Large intestine (tissue), 3 donors: ENCODE results near the gene SNTG2. TPM values are rescaled to one million over a fixed set of nuclear protein-coding genes. Genes with fewer than 3 reads are reported as not detected.
"Not testable (repeated sequence)": the region's sequence is repeated elsewhere in the genome, so short reads cannot be mapped to it uniquely, and the experiment has no call there.

Source experiments
- DNase-seq, 2 donors: peaks; one replicate each; pipeline versions ENCODE4 v3.0.0 to v3.0.0-alpha.2; 2013
- H3K27ac ChIP-seq: one replicate; pipeline ENCODE4 v1.5.1; 2013; ENCODE audit warnings: low read length
- H3K27me3 ChIP-seq: 2 replicates; pipeline ENCODE4 v1.6.1; 2013; ENCODE audit warnings: low read length; ENCODE audit not compliant: control insufficient read depth, insufficient read depth
- H3K36me3 ChIP-seq: 2 replicates; pipeline ENCODE4 v1.6.1; 2013; ENCODE audit warnings: low read length; ENCODE audit not compliant: control insufficient read depth, insufficient read depth
- H3K4me1 ChIP-seq: one replicate; pipeline ENCODE4 v1.6.1; 2013; ENCODE audit warnings: low read length; ENCODE audit not compliant: control insufficient read depth, insufficient read depth
- H3K4me3 ChIP-seq: one replicate; pipeline ENCODE4 v1.5.1; 2013; ENCODE audit warnings: low read length
- H3K9me3 ChIP-seq: one replicate; pipeline ENCODE4 v1.6.1; 2013; ENCODE audit warnings: mild to moderate bottlenecking, low read depth, low read length, moderate library complexity; ENCODE audit not compliant: control insufficient read depth
- WGBS: methylation state at CpG from one replicate; pipeline ENCODE4 v1.1.5; 2013; ENCODE audit warnings: low lambda C conversion rate; ENCODE audit not compliant: insufficient coverage; 5-methylcytosine and 5-hydroxymethylcytosine counted together
- polyA plus RNA-seq: library from polyadenylated mRNA; unstranded; fragments of 120-200 nt; gene quantifications from one replicate; pipeline ENCODE4 v1.2.1, GENCODE V29; 2013

SNTG2 gene
- polyA plus RNA-seq, 1 donor: 0.48 TPM

DNA sequence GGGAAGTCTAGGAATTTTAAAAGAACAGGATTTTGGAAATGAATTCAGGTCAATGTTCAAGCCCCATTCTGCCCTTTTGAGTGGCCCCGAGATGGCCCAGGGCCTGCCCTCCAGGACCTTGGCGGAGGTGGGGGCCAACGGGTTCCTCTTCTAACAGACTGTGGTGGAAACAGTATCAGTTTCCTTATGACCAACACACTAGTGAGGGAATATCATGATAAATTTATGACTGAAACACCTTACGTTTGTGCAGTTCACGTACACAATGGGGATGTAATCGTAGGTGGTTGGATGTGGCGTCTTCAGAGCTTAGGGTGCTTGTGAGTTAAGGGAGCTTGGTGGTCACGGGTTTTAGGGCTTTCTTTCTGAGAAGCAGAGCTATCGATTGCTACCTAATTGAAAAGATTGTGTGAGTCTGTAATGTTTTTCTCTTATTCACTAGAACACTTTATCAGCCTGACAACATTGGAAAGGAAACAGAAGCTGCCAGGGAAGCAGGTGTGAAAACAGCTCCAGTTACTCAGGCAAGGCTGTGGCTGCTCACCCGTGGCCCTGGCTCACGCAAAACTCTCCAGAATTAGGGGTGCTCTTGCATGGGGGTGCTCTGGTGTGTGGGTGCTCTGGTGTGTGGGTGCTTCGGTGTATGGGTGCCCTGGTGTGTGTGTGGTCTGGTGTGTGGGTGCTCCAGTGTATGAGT is 165.3 kb downstream of the SNTG2 start:
- Histone ChIP-seq H3K9me3 (peaks cover 24% of the 10 kb centered on the region), H3K27me3 (no peaks in the 10 kb centered on the region), H3K4me1 (no peaks in the 10 kb centered on the region), H3K4me3 (no peak overlapping the region), H3K27ac (no peak overlapping the region), H3K36me3 (no peaks in the 10 kb centered on the region)
- no peak for DNase-seq
- no CpG with 5 or more reads among the region's 12 CpGs for WGBS

DNA sequence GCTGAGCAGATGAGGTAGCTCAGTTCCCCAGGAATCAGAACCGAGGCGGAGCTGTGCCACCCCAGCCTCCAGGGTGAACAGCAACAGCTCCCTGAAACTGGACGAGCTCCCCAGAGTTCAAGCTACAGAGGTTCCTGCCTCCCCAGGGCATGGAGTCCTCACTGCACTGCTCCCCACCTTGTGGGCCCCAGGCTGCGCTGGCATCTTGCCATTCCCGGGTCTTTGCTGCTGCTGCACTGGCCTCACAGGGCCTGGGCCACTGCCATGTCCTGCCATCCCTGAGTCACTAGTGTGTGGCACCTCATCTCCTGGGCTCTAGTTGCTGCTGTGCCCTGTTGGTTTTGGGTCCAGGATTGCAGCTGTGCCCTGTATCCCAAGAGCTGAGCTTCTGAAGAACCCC is 166.9 kb downstream of the SNTG2 start:
- Histone ChIP-seq H3K4me1 (no peaks in the 10 kb centered on the region), H3K4me3 (no peak overlapping the region), H3K9me3 (peaks cover 24% of the 10 kb centered on the region), H3K27me3 (no peaks in the 10 kb centered on the region), H3K36me3 (no peaks in the 10 kb centered on the region), H3K27ac (no peak overlapping the region)
- DNase-seq: no peak
- WGBS: no CpG with 5 or more reads among the region's 5 CpGs

DNA sequence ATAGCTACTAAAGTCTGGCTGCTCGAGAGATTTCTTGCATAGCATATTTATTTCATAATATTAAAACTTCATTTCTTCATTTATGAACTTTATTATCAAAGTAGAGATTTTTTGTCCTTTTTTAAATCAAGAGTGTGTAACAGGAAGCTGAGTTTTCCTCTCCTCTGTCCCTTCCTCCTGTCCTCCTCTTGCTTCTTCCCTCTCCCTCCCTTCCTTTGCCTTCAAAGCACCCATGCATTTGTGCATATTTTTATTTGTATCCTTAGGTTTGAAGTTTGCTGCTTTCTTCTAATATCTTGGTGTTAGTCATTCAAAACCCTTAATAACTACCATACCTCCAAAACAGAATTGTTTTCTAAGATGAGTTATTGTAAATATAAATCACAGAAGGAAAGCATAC is 174.6 kb downstream of the SNTG2 start:
- H3K4me1 ChIP-seq: no peaks in the 10 kb centered on the region
- H3K9me3 ChIP-seq: no peaks in the 10 kb centered on the region
- DNase-seq: no peak
- H3K27ac ChIP-seq: no peak overlapping the region
- no peaks in the 10 kb centered on the region for H3K27me3 ChIP-seq
- 100% methylated on average over 1 of the region's 1 CpG for WGBS
- no peaks in the 10 kb centered on the region for H3K36me3 ChIP-seq
- no peak overlapping the region for H3K4me3 ChIP-seq

DNA sequence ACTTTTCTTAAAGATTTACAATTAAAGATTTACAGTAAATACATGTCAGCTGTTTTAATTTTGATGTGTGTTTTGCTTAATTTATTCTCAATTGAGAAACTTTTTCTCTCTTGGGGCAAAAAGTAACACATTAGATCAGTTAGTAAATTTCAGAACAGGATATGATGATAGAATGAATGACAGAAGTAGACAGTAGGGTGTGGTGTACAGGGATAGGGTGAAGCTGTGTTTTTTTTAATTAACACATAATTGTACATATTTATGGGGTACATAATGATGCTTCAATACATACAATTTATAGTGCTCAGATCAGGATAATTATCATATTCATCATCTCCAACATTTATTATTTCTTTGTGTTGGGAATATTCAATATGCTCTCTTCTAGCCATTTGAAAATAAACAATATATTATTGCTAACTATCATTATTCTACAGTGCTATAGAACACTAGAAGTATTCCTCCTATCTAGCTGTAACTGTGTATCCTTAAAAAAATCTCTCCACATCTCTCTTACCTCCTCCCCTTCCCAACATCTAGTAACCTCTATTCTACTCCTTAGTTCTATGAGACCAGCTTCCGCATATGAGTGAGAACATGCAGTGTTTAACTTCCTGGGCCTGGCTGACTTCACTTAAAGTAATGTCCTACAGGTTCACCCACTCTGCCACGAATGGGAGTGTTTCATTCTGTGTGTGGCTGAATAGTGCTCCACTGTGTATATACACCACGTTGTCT is 175.2 kb downstream of the SNTG2 start:
- DNase-seq: no peak
- Histone ChIP-seq H3K27ac (no peak overlapping the region), H3K27me3 (no peaks in the 10 kb centered on the region), H3K4me1 (no peaks in the 10 kb centered on the region), H3K4me3 (no peak overlapping the region), H3K9me3 (no peaks in the 10 kb centered on the region), H3K36me3 (no peaks in the 10 kb centered on the region)
- WGBS: no CpG with 5 or more reads among the region's 3 CpGs

DNA sequence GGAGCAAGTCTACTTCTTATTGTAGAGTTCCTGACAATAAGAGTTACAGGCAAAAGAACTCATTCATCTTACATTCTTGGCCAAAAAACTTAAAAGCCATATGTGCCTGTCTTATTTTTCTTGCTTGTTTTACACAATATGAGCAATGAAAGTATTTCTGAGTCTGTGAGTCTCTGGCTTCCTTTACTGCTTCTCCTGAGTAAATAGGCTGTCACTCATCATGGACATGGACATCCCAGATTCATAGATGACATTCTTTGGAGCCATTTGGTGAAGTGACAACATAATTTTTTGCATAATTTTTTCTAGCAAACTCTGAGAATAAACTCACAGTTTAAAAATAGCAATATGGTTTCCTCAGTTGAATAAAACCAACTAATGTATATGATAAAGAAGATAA is 179.3 kb downstream of the SNTG2 start:
- no peaks in the 10 kb centered on the region for H3K4me1 ChIP-seq
- H3K27ac ChIP-seq: no peak overlapping the region
- H3K36me3 ChIP-seq: no peaks in the 10 kb centered on the region
- H3K9me3 ChIP-seq: peaks cover 4% of the 10 kb centered on the region
- no peak for DNase-seq
- H3K27me3 ChIP-seq: no peaks in the 10 kb centered on the region
- H3K4me3 ChIP-seq: no peak overlapping the region

DNA sequence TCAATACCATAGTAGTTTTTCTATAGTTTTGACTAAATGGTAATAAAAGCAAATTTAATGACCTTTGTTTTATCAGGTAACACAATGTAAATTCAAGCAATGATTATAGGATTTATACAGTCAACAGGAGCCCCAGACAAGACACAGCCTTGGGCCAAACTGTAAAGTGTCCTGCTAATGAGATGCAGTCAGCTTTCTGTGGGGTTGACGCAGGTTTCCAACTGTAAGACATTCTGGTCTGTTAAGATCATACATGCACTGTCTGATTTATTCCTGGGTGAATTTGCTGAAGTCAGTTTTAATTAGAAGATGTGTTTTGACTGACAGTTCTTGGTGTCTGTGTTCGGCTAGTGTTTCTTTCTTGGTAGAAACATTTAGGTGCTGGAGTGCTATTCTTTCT is 180.3 kb downstream of the SNTG2 start:
- WGBS: no CpG with 5 or more reads among the region's 2 CpGs
- no peaks in the 10 kb centered on the region for H3K4me1 ChIP-seq
- H3K27me3 ChIP-seq: no peaks in the 10 kb centered on the region
- H3K36me3 ChIP-seq: no peaks in the 10 kb centered on the region
- H3K4me3 ChIP-seq: no peak overlapping the region
- H3K9me3 ChIP-seq: peaks cover 4% of the 10 kb centered on the region
- no peak overlapping the region for H3K27ac ChIP-seq
- DNase-seq: no peak

DNA sequence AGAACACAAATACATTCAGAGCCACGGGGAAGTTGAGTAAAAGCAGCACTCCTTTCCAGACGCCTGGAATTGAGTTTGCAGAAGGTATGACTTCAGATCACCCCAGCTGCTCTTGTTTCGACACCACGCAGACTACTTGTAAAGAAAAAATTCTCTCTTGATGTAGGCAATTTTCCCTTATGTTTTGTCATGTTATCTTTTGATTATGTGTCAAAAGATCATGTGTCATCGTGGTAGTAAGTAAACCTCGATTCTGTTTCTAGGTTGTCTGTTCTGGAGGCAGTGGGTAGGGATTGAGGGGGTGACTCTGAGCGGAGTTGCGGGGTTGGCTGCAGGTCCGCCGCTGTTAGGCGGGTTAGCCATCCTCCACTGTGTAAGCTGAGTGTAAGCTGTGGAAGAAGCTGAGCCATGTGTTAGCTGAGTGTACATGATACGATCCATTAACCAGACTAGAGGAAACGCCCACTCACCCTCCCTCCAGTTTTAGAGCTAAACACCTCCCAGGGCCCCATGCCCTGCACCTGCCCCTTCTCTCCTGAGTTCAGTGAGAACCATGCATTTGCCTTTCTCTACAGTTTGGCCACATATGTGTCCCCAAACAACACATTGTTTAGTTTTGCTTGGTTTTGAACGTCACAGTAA is 181.8 kb downstream of the SNTG2 start:
- Histone ChIP-seq H3K36me3 (no peaks in the 10 kb centered on the region), H3K4me1 (no peaks in the 10 kb centered on the region), H3K27ac (no peak overlapping the region), H3K9me3 (peaks cover 4% of the 10 kb centered on the region), H3K27me3 (no peaks in the 10 kb centered on the region), H3K4me3 (no peak overlapping the region)
- DNase-seq: no peak
- WGBS: no CpG with 5 or more reads among the region's 14 CpGs

DNA sequence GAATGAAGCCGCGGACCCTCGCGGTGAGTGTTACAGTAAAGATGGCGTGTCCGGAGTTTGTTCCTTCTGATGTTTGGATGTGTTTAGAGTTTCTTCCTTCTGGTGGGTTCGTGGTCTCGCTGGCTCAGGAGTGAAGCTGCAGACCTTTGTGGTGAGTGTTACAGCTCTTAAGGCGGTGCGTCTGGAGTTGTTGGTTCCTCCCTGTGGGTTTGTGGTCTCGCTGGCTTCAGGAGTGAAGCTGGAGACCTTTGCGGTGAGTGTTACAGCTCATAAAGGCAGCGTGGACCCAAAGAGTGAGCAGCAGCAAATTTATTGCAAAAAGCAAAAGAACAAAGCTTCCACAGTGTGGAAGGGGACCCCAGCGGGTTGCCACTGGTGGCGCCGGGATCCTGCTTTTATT is 183.2 kb downstream of the SNTG2 start:
- not testable (repeated sequence) for H3K27me3 ChIP-seq, DNase-seq, H3K4me1 ChIP-seq, H3K36me3 ChIP-seq, H3K9me3 ChIP-seq, H3K27ac ChIP-seq, H3K4me3 ChIP-seq
- no CpG with 5 or more reads among the region's 16 CpGs for WGBS

DNA sequence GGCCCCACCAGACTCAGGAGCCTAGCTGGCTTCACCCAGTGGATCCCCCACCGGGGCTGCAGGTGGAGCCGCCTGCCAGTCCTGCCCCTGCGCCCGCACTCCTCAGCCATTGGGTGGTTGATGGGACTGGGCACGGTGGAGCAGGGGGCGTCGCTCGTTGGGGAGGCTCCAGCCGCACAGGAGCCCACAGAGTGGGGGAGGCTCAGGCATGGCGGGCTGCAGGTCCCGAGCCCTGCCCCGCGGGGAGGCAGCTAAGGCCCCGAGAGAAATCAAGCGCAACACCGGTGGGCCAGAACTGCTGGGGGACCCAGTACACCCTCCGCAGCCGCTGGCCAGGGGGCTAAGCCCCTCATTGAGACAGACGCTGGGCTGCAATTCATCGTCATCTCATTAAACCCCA is 184.0 kb downstream of the SNTG2 start:
- no CpG with 5 or more reads among the region's 20 CpGs for WGBS
- Histone ChIP-seq H3K36me3 (no peaks in the 10 kb centered on the region), H3K27ac (no peak overlapping the region), H3K27me3 (no peaks in the 10 kb centered on the region), H3K9me3 (peaks cover 4% of the 10 kb centered on the region), H3K4me3 (no peak overlapping the region), H3K4me1 (no peaks in the 10 kb centered on the region)
- DNase-seq: no peak

DNA sequence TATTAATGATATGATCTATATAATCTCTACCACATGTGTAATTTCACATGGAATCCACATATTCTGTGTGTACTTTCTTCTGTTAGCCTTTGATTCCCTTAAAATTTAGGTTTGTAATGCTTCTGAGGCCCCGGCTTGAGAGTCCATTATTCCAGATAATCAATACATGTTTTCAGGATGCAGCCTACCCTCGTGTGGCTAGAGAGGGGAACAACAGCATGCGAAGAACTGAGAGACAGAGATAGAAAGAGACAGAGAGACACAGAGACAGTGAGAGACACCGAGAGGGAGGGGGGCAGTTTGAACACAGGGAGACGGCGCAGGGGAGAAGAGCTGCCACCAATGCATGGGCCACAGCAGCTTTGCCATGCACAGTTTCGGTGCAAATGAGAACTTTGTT is 185.4 kb downstream of the SNTG2 start:
- no peak for DNase-seq
- Histone ChIP-seq H3K36me3 (no peaks in the 10 kb centered on the region), H3K27ac (no peak overlapping the region), H3K4me3 (no peak overlapping the region), H3K27me3 (no peaks in the 10 kb centered on the region), H3K4me1 (no peaks in the 10 kb centered on the region), H3K9me3 (peaks cover 4% of the 10 kb centered on the region)
- 29% methylated on average over 3 of the region's 7 CpGs for WGBS
